NCI-H446 (cell line): ENCODE measurements around the gene SCARB1.
"Not testable (repeated sequence)": the region's sequence is repeated elsewhere in the genome, so short reads cannot be mapped to it uniquely, and the experiment has no call there.

Experiments
- DNase-seq, 2 experiments: peaks; one replicate each; lab custom pipeline; 2025; lab: John Stamatoyannopoulos, UW

SCARB1 gene

GRCh38 chr12:124884587-124885438, 21.1 kb upstream of the SCARB1 start:
- no peak for DNase-seq

- no peak for DNase-seq
Observed at GRCh38 chr12:124883263-124884130, 19.8 kb upstream of the SCARB1 start.

- no peak for DNase-seq
Observed at GRCh38 chr12:124881123-124881522, 17.5 kb upstream of the SCARB1 start.

- not testable (repeated sequence) for DNase-seq
Observed at GRCh38 chr12:124880335-124880734, 16.7 kb upstream of the SCARB1 start.

GRCh38 chr12:124878795-124879516, 15.3 kb upstream of the SCARB1 start:
- no peak for DNase-seq

- DNase-seq = no peak
Observed at GRCh38 chr12:124877423-124877822, 13.8 kb upstream of the SCARB1 start.

- DNase-seq = no peak
Observed at GRCh38 chr12:124876171-124876570, 12.5 kb upstream of the SCARB1 start.

- no peak for DNase-seq
Observed at GRCh38 chr12:124875803-124876132, 12.1 kb upstream of the SCARB1 start.

GRCh38 chr12:124874988-124875802, 11.5 kb upstream of the SCARB1 start:
- no peak for DNase-seq

GRCh38 chr12:124874188-124874587, 10.5 kb upstream of the SCARB1 start:
- DNase-seq = no peak

- DNase-seq = no peak
Observed at GRCh38 chr12:124872068-124872719, 8.5 kb upstream of the SCARB1 start.

GRCh38 chr12:124871297-124871696, 7.6 kb upstream of the SCARB1 start:
- DNase-seq = no peak

GRCh38 chr12:124870515-124870914, 6.9 kb upstream of the SCARB1 start:
- no peak for DNase-seq

- DNase-seq = no peak
Observed at GRCh38 chr12:124869059-124869665, 5.5 kb upstream of the SCARB1 start.

GRCh38 chr12:124868252-124869058, 4.8 kb upstream of the SCARB1 start:
- DNase-seq = no peak

- DNase-seq = no peak
Observed at GRCh38 chr12:124867401-124867930, 3.8 kb upstream of the SCARB1 start.

GRCh38 chr12:124866883-124867400, 3.3 kb upstream of the SCARB1 start:
- no peak for DNase-seq

- DNase-seq = no peak
Observed at GRCh38 chr12:124866195-124866882, 2.7 kb upstream of the SCARB1 start.

GRCh38 chr12:124865728-124866127, 2.1 kb upstream of the SCARB1 start:
- DNase-seq = no peak
